Neural cell (in vitro differentiated cells): ENCODE measurements around the gene SMG1. TPM values are rescaled to one million over a fixed set of nuclear protein-coding genes. Genes with fewer than 3 reads are reported as not detected.

Source experiments
- H2AFZ ChIP-seq: fragments of 200-600, 300-800 bp; sonication (generic), shearing (Covaris generic); 2 replicates; pipeline ENCODE4 v1.6.0; 2014; ENCODE audit warnings: low read depth, mild to moderate bottlenecking, antibody characterized with exemption, low read length, moderate library complexity
- H3F3A ChIP-seq: fragments of 200-600 bp; shearing (Covaris generic); 2 replicates; pipeline ENCODE4 v1.6.1; 2016; ENCODE audit warnings: mild to moderate bottlenecking, moderate library complexity, mixed read lengths, antibody characterized with exemption, low read length; ENCODE audit not compliant: insufficient read depth, poor library complexity, severe bottlenecking
- H3K27ac ChIP-seq: fragments of 200-600, 300-800 bp; sonication (generic), shearing (Covaris generic); 2 replicates; pipeline ENCODE4 v1.5.1; 2014; ENCODE audit warnings: mild to moderate bottlenecking, low read length, moderate library complexity
- H3K27me3 ChIP-seq: fragments of 300-800, 200-600 bp; sonication (generic), shearing (Covaris generic); 2 replicates; pipeline ENCODE4 v1.6.0; 2014; ENCODE audit warnings: mild to moderate bottlenecking, low read depth, low read length, moderate library complexity; ENCODE audit not compliant: insufficient read depth
- H3K36me3 ChIP-seq: fragments of 300-800, 200-600 bp; sonication (generic), shearing (Covaris generic); 2 replicates; pipeline ENCODE4 v1.5.1; 2014; ENCODE audit warnings: mild to moderate bottlenecking, antibody characterized with exemption, low read length, moderate library complexity; ENCODE audit not compliant: insufficient read depth
- H3K4me2 ChIP-seq: fragments of 300-800, 200-600 bp; sonication (generic), shearing (Covaris generic); 2 replicates; pipeline ENCODE4 v1.6.0; 2014; ENCODE audit warnings: mild to moderate bottlenecking, low read length
- H3K4me3 ChIP-seq: fragments of 300-800, 200-600 bp; sonication (generic), shearing (Covaris generic); 2 replicates; pipeline ENCODE4 v1.5.1; 2014; ENCODE audit warnings: mild to moderate bottlenecking, low read length, moderate library complexity
- H3K79me2 ChIP-seq: fragments of 200-600 bp; shearing (Covaris generic); replicated peaks from 2 replicates; pipeline ENCODE4 v1.6.0; 2014; ENCODE audit warnings: mild to moderate bottlenecking, low read length, moderate library complexity; ENCODE audit not compliant: insufficient read depth
- H3K9ac ChIP-seq: fragments of 300-800, 200-600 bp; sonication (generic), shearing (Covaris generic); 2 replicates; pipeline ENCODE4 v1.6.1; 2016; ENCODE audit warnings: mild to moderate bottlenecking, low read length, mixed read lengths
- H3K9me2 ChIP-seq: fragments of 200-600 bp; shearing (Covaris generic); 2 replicates; pipeline ENCODE4 v1.6.1; 2016; ENCODE audit warnings: mild to moderate bottlenecking, low read length, mixed read lengths; ENCODE audit not compliant: insufficient read depth
- H3K9me3 ChIP-seq: fragments of 200-600, 300-800 bp; sonication (generic), shearing (Covaris generic); 2 replicates; pipeline ENCODE4 v1.6.1; 2016; ENCODE audit warnings: mild to moderate bottlenecking, mixed run types, low read length, moderate library complexity, mixed read lengths
- H4K20me1 ChIP-seq: fragments of 200-600 bp; shearing (Covaris generic); 2 replicates; pipeline ENCODE4 v1.6.1; 2016; ENCODE audit warnings: mild to moderate bottlenecking, mixed run types; ENCODE audit not compliant: insufficient read depth
- CTCF ChIP-seq: fragments of 450-650 bp; IDR thresholded peaks from 2 replicates; pipeline ENCODE4 v1.5.1; 2014; ENCODE audit warnings: antibody characterized with exemption, mild to moderate bottlenecking, moderate library complexity; ENCODE audit not compliant: poor library complexity, severe bottlenecking
- EP300 ChIP-seq: fragments of 450-650 bp; conservative IDR thresholded peaks from 2 replicates; pipeline ENCODE4 v1.6.1; 2014; ENCODE audit warnings: antibody characterized with exemption, mild to moderate bottlenecking, moderate library complexity; ENCODE audit not compliant: poor library complexity, severe bottlenecking
- EZH2 ChIP-seq: fragments of 200-600, 300-800 bp; shearing (Covaris generic), sonication (generic); IDR thresholded peaks from 2 replicates; pipeline ENCODE4 v1.6.1; 2014; ENCODE audit warnings: antibody characterized with exemption, low read length, borderline replicate concordance, mild to moderate bottlenecking; ENCODE audit not compliant: insufficient read depth, poor library complexity, severe bottlenecking
- MXI1 ChIP-seq: fragments of 450-650 bp; conservative IDR thresholded peaks from 2 replicates; pipeline ENCODE4 v1.6.1; 2014; ENCODE audit warnings: antibody characterized with exemption, mild to moderate bottlenecking; ENCODE audit not compliant: poor library complexity, severe bottlenecking
- POLR2AphosphoS5 ChIP-seq: IDR thresholded peaks from 2 replicates; pipeline ENCODE4 v1.6.1; 2012
- RAD21 ChIP-seq: fragments of 450-650 bp; conservative IDR thresholded peaks from 2 replicates; pipeline ENCODE4 v1.6.1; 2014; ENCODE audit warnings: antibody characterized with exemption, mild to moderate bottlenecking, moderate library complexity
- REST ChIP-seq: IDR thresholded peaks from 2 replicates; pipeline ENCODE4 v1.6.1; 2012; ENCODE audit warnings: borderline replicate concordance
- SMC3 ChIP-seq: fragments of 450-650 bp; conservative IDR thresholded peaks from 2 replicates; pipeline ENCODE4 v1.6.1; 2014; ENCODE audit warnings: antibody characterized with exemption, mild to moderate bottlenecking, moderate library complexity; ENCODE audit not compliant: poor library complexity
- TAF1 ChIP-seq: IDR thresholded peaks from 2 replicates; pipeline ENCODE4 v1.6.1; 2012; ENCODE audit warnings: low read depth
- polyA plus RNA-seq: library from polyadenylated mRNA; depleted of rRNA; stranded (reverse); fragments of >200 nt; gene quantifications from 2 replicates; pipeline ENCODE4 v1.2.3, GENCODE V29; 2014

Gene SMG1
- polyA plus RNA-seq, 1 donor from 2014 or later = 26.3 TPM

- TF ChIP-seq REST (peak; percentile 85), TAF1 (peak; percentile 79), MXI1 (peak; percentile 88), POLR2AphosphoS5 (peak; percentile 98)
Observed at GRCh38 chr16:18801145-18801972, 124.8 kb downstream of the SMG1 start, which contains the start of gene ARL6IP1 (continued).

GRCh38 chr16:18800775-18801144, 125.4 kb downstream of the SMG1 start:
- Histone ChIP-seq H3F3A (no peaks in the 10 kb centered on the region), H2AFZ (peak overlapping the region; percentile 47), H3K9me3 (no peaks in the 10 kb centered on the region), H4K20me1 (no peaks in the 10 kb centered on the region), H3K4me2 (peak overlapping the region; percentile 77), H3K27ac (peak overlapping the region; percentile 74), H3K36me3 (no peaks in the 10 kb centered on the region), H3K27me3 (no peaks in the 10 kb centered on the region), H3K4me3 (peak overlapping the region; percentile 83), H3K9ac (peak overlapping the region; percentile 76), H3K79me2 (peaks cover 35% of the 10 kb centered on the region), H3K9me2 (no peaks in the 10 kb centered on the region)
- TF ChIP-seq POLR2AphosphoS5 (no peak), SMC3 (no peak), REST (no peak), TAF1 (no peak)

- H3K9me3 ChIP-seq = no peaks in the 10 kb centered on the region
- TF ChIP-seq CTCF (no peak), EZH2 (no peak), TAF1 (no peak), POLR2AphosphoS5 (no peak), MXI1 (no peak), SMC3 (no peak), EP300 (no peak), RAD21 (no peak), REST (no peak)
- peaks cover 35% of the 10 kb centered on the region for H3K79me2 ChIP-seq
Observed at GRCh38 chr16:18800293-18800692, 125.9 kb downstream of the SMG1 start.

More at GRCh38 chr16:18800293-18800692, 125.9 kb downstream of the SMG1 start:
- peak overlapping the region; percentile 74 for H3K27ac ChIP-seq
- H3K9me2 ChIP-seq = no peaks in the 10 kb centered on the region
- no peaks in the 10 kb centered on the region for H3F3A ChIP-seq
- H2AFZ ChIP-seq = peak overlapping the region; percentile 15
- no peaks in the 10 kb centered on the region for H4K20me1 ChIP-seq
- no peaks in the 10 kb centered on the region for H3K36me3 ChIP-seq
- H3K4me2 ChIP-seq = peak overlapping the region; percentile 77
- peak overlapping the region; percentile 83 for H3K4me3 ChIP-seq
- no peaks in the 10 kb centered on the region for H3K27me3 ChIP-seq
- peak overlapping the region; percentile 76 for H3K9ac ChIP-seq
